GM18909 (cell line): ENCODE data around the gene PAK6.

ENCODE experiments used
- ATAC-seq: cut with Tn5 transposase; IDR thresholded peaks from one replicate; pipeline ENCODE4 v1.9.1; 2021; ENCODE audit warnings: mild to moderate bottlenecking; ENCODE audit not compliant: unreplicated experiment, poor library complexity

PAK6 gene

DNA sequence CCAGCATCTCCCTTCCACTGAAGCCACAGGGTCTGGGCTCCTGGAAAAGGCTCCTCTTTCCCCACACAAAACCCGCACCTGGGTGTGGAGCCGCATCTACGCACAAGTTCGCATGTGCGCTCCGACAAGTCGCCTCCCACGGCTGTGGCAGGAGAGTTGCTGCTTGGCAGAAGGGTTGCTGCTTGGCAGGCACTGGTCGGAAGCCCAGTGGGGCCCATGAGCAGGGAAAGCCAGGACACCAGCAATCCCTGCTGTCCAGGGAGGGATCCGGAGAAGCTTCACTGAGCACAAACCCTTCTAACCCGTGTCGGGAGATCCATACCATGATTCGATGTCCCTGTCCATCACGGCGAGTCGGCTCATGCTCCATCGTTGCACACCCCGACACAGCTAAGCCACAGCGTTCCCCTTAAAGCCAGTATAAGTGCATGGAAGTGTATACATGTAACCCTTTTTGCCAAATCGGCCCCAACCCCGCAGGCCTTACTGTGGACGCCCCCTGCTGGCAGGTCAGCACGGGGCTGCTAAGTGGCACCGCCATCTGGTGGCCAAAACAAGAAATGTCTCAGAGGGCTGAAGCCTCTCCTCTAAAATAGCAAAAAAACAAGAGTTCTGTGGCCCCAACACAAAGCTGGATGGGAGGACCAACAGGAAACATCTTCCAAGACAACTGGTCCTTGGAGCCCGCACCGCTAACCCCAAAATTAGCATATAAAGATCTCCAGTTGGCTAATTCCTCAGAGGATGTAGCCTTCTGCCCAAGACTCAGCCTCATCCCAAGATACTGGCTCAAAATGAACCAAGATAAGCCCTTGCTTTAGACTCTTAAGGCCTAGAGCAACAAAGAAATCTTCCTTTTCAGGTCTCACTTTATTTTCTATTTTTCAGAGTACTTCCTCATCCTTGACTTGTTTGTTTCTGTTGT is 35.7 kb downstream of the PAK6 start:
- ATAC-seq, result no peak

DNA sequence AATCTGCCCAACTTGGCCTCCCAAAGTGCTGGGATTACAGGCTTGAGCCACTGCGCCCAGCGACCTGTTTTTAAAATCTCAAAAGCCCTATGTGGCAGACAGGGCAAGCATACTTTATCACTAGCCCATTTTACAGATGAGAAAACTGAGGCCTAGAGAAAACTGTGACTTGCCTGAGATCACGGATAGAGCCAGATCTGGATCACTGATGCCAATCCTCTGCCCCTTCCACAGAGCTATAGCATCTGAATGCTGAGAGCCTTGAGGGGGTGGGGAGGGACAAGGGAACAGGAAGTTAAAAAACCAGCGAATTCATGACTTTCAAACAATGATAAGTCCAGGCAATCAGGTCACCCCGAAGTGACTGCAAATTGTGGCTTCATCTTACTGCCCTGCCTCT is 36.7 kb downstream of the PAK6 start:
- no peak for ATAC-seq

DNA sequence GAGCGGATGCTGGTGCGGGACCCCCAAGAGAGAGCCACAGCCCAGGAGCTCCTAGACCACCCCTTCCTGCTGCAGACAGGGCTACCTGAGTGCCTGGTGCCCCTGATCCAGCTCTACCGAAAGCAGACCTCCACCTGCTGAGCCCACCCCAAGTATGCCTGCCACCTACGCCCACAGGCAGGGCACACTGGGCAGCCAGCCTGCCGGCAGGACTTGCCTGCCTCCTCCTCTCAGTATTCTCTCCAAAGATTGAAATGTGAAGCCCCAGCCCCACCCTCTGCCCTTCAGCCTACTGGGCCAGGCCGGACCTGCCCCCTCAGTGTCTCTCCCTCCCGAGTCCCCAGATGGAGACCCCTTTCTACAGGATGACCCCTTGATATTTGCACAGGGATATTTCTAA is 37.1 kb downstream of the PAK6 start:
- ATAC-seq, result no peak

DNA sequence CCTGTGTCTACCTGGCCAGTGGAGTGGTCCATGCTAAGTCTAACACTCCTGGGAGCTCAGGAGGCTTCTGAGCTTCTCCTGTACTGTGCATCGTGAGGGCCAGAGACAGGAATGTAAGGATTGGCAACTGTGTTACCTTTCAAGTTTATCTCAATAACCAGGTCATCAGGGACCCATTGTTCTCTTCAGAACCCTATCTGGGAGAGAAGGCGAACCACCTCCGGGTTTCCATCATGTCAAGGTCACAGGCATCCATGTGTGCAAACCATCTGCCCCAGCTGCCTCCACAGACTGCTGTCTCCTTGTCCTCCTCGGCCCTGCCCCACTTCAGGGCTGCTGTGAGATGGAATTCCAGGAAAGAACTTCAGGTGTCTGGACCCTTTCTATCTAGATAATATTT is 38.1 kb downstream of the PAK6 start:
- no peak for ATAC-seq

DNA sequence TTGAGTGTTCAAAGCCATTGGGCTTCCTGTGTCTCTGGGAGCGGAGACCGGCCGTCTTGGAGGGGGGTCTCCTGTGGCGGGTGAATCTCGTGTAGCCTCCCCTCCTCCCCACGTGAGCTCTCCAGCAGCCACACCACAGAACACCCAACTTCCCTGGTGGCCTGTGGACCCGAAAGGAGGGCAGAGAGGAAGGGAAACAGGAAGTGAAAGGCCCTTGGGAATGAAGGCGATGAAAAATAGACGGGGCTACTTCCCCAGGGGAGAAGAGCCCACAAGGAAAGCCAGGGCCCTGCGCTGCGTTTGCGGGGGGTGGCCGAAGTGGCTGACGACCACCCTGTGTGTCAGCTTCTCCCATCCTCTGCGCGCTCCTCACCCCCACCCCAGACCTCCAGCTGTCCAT is 38.6 kb downstream of the PAK6 start:
- no peak for ATAC-seq

DNA sequence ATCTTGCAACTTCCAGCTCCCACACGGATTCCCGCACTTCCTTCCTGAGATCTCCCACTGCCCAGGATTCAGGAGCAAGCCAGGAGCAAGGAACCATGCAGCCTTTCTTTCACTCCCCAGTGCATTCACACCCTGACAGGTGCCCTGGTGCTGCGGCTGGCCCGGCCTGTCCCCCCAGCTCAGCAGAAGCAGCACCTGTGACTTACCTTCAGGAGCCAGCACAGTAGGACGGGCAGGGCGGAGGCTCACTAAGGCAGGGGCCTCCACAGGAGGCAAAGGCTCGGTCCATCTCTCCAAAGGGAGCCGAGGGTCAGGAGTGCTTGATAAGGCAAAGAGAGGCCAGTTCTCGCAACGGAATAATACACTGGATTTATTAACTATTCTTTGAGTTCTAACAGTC is 39.2 kb downstream of the PAK6 start:
- no peak for ATAC-seq

DNA sequence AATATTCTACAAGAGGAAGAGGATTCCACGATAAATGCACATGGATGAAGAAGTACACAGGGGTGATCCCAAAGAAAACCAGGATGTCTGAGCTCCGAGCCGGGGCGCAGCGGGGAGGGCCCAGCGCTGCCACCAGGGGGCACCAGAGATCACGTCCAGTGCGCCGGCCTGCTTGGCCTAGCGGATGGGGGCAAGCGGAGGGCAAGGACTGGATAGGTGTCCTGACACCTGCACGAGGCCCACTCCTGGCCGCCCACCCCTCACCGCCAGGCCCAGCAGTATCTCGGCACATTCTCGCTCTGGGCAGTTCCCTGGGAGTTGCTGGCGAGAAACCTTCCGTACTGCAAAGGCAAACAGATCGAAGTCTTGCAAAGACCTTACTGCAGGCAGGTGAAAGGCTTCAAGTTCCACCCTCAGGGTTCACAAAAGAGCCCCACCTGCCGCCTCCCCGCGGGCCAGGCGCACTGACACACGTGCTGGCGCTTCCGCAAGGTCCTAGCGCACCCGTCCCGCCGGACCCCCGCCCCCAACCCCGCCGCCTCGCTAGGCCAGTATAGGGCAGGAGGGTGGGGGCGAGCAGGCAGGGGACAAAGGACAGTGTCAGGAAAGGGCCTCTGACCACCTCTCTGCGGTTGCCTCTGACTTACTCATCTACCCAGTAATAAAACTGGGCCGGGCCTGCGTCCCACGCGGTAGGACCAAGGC is 40.7 kb downstream of the PAK6 start:
- peak; percentile 37 for ATAC-seq

DNA sequence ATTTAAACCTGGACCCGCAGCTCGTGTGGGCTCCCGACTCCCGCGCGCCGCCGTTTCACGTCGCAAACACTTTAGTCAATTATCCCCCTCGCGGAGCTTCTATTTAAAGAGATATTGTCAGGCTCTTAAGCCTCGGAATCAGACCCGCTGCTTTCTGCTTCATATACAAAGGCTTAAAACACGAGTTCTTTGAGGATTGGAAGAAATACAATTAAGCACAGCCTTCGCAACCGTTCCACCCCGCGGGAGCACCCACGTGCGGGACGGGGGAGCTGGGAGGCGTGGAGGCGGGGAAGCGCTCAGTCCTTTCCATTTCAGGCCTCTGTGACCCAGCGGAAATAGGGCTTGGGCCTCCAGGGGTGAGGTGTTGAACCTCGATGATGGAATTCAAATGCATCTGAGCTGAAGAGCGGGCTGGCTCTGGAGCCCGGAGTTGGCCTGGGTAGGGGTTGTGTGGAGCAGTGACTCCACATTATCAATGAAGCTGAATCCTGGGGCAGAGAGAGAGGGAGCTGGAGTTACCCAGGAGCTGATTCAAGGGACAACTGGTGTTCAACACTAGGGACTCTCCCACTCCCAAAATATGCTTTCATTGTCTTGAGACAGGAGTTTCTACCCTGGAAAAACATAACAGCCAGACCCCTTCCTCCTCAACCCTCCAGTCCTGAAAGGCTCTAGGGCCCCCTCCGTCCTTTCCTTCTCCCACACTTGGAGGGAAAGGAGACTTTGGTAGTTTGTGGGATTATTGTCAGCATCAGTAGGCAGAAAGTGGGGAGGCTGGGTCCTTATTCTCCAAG is 41.6 kb downstream of the PAK6 start:
- no peak for ATAC-seq

DNA sequence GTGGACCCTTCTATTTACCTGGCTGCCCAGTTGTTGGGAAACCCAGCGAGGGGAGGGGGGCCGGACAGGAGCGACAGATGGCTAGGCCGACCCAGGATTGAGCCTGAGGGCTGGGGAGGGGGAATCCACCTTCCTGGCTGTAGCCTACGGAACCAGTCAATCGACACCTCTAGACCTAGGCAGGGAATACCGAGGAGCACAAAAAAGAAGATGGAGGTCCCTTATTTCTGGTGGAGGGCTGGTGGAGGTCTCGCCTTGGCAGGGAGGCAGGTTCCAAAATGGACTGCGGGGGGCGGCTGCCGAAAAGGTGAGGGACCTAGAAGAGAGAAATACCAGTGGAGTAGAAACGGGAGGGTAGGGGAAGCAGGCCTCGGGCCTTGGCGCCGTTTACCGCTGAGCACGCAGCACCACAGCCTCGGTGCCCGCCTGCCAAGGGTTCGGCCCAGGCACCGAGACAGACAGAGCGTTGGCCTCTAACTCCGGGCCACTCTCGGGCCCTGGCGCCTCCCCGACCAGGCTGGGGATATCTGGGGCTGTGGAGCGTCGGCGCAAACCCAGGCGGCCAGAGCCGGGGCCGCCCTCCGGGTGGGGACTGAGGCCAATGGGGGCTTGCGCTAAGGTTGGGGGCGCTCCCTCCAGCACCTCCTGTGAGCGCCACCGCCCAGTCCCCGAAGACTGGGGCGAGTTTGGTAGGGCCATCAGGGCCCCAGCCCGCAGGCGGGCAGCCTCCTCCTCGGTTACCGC is 42.4 kb downstream of the PAK6 start:
- no peak for ATAC-seq

DNA sequence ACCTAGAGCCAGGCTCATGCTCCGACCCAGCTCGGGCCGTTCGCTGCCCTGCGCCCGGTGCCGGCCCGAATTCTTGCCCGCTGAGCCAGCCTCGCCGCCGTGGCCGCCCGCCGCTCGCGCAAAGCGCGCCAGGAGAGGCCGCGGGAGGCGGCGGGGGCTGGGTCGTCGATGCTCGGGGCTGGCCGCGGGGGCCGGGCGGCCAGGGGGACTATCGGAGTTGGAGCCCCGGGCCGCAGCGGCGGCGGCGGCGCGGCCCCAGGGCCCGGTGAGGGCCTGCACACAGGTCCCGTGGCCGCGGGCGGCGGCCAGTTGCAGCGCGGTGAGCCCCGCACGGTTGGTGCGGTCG is 42.9 kb downstream of the PAK6 start:
- ATAC-seq, result no peak

DNA sequence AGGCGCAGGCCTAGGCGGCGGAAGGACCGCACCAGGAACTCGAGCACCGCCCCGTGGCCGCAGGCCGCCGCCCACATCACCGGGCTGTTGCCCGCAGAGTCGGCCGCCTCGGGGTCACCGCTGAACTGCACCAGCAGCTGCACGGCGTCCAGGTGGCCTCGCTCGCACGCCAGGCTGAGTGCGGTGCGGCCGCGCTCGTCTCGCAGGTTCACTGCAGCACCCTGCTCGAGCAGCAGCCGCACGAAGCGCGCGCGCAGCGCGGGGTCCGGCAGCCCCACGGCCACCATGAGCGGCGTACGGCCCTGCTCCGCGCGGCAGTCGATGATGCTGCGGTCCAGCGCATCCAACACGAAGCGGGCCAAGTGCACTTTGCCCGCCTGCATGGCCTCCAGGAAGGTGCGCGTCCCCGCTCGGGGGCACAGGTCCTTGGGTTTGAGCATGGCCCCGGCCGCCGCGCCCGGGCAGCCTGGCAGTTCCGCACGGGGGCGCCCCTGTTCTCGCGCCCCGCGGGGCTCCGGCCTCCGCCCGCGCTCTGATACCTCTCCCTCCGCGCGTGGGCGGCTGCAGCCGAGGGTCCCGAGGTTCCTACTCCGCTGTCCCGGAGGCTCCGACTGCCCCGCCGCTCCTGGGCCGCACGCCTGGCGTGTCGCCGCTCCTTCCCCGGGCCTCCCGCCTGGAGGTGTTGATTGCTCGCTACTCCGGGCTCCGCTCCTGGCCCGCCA is 43.4 kb downstream of the PAK6 start:
- peak; percentile 48 for ATAC-seq

DNA sequence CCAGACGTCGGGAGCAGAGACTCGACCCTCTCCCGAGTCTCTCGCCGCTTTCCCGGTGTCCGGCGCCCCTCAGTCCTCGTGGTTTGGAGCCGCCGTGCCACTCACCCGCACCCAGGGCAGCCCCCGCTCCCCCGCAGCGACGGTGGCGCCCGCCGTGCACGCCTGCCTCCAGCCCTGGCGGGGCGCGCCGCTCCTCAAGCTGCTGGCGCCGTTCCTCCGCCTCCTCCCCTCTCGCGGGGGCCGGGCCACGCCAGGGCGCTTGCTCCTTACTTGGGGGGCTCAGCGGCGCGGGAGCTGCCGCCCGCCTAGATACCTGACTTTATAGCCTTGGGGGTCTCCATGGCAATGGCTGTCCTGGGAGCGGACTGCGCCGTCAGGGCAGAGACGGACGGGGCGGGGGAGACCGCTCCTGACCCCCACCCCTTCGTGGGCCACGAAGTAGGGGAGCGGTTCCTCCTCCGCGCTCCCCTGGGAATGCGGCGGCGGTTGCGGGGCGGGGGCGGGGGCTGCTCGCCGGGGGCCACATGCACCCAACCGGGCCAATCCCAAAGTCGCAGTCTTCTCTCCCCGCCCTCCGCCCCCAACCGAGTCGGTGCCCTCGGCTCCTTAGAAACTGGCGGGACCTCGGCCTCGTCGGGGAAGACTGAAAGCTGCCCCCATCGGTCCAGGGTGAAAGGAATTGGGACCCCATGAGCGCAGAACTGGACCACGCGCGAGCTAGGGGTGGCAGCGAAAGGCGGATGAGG is 44.2 kb downstream of the PAK6 start, which contains the start of gene ANKRD63:
Gene ANKRD63, minus strand, starts transcription at position 196 of the 746 bp plus-strand sequence. CDS start 478 bp downstream, outside the sequence.
- peak; percentile 25 for ATAC-seq

DNA sequence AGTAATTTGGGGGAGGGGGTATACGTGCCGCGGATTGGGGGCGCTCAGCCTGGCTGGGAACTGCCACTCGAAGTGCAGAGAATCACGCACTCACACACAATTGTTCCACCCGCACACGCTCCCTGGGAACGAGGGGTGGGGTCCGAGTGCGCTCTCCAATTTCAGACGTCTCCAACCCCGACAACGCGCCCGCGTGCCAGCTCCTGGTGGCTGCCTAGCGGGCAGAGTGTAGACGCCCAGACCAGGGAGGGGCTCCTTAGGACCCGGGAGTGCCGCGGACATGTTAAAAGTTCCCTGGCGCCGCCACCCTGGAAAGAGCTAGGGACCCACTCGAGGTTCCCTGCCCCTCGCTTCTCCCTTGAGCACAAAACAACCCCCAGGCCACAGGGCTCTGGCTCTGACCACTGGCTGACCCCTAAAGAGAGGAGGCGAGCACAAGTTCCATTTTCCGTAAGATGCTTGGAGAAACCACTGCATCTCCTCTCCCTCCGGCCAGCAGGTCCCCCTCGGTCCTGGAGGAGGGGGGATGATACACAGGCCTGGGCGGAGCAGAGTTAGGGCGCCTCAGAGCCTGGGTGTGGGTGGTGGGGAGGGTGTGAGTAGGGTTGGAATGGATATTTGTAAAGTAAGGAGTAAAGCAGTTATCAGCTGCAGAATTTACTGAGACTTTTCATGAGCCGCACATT is 44.9 kb downstream of the PAK6 start:
- ATAC-seq, result no peak

DNA sequence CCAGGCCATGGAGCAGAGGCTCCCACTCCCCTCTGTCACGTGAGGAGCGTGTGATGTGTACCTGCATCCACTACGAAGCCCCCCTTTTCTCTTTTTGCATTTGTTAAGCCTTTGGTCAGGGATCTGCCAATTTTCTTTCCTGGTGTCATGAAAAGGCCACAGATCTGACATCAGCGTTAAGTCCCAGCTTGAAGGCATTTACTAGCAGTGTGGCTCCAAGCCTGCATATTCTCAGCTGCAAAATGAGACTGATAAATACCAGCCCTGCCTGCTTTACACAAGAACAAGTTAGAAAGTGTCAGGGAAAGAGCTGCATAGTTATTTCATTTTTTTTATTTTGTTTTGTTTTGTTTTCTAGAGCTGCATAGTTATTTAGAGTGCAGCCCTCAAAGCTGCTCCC is 46.3 kb downstream of the PAK6 start:
- ATAC-seq, result no peak

DNA sequence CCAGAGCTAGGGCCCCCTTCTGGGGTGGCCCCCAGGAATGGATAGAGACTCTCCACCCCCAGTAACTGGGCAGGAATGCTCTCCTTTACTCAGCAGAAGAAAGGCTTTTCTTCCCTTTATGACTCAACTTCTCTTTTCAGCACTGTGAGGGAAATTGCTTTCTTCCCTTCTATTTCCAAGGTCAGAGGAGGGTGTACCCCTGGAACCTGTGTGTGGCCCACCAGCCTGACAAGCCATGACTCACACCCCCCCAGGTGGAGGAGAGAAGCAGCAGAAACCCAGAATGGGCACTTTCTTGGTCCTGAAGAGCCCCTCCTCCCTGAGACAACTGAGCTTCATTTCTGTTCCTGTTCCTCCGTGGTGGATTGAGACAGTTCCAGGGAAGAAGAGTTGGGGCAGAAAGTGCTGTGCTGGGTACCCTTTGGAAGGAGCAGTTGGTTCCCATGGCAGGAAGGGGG is 46.7 kb downstream of the PAK6 start:
- ATAC-seq, result no peak

DNA sequence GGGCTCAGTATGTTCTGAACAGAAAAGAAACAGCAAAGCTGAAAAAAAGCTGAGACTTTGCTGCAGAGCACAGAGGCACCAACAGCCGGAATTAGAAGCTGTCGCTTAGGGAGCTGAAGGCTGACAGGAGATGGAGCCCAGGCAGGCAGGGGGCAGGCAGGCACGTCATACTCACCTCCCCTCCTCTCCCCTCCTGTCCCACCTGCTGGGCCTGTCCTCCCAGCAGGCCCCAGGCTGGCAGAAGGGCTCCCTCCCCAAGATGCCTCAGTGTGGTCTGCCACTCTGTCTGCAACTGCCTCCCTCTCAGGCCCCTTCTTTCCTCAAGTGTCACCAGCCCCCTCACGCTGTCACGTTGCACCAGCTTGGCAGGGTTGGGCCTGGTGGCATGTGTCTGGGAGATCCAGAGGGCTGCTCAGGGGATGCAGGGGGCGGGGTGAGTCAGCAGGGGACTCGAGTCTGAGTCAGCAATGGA is 47.2 kb downstream of the PAK6 start:
- ATAC-seq, result no peak

DNA sequence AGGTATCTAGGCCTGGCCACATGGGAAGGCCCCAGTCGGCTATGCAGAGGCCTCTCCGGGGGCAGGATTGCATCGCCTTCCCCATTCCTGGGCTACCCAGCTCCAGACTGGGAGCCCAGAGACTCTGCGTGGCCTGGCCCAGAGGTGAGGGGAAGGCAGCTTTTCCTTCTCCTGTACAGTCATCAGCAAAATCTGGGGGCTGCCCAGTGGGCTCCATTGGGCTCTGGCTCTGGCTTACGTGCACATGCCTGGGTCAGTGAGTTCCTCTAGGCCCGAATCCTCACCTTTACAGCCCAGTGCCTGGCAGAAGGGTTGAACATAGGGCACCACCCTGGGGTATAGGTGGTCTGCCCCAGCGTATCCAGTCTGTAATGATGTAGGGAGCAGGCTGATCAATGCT is 47.9 kb downstream of the PAK6 start:
- ATAC-seq, result no peak

DNA sequence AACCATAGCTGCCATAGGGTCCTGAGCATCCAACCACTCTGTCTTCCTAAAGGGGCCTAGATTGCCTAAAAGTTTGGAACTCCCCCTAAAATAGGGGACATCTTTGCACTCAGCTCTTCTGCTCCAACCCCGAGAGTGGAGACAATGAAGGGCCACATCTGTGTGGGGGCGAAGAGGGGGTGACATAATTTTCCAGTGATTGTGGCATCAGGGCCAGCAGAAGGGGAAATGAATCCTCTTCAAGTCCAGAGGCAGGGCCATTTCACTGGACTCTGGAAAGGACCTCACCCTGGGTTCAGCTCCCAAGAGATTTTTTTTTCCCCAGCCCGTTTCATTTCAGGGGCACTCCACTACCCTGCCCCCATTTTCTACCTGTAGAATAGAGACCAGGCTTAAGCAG is 48.6 kb downstream of the PAK6 start:
- no peak for ATAC-seq
